Astrocyte (in vitro differentiated cells and primary cell): ENCODE data around the gene ZC3H12C. TPM values are rescaled to one million over a fixed set of nuclear protein-coding genes. Genes with fewer than 3 reads are reported as not detected.

Source experiments
- DNase-seq: peaks from one replicate; pipeline ENCODE4 v3.0.0-alpha.2; 2010; ENCODE audit warnings: low read depth
- FAIRE-seq: peaks from 2 replicates; lab custom pipeline; 2011; peaks lifted over from hg19 to GRCh38; lab: Jason Lieb, UNC
- H2AFZ ChIP-seq: 2 replicates; pipeline ENCODE4 v1.6.0; 2012; ENCODE audit warnings: low read depth, low read length, inconsistent platforms
- H3K27ac ChIP-seq: 2 replicates; pipeline ENCODE4 v1.5.1; 2011; ENCODE audit warnings: low read depth, low read length, inconsistent platforms
- H3K27me3 ChIP-seq: 2 replicates; pipeline ENCODE4 v1.6.0; 2011; ENCODE audit warnings: low read length, inconsistent platforms; ENCODE audit not compliant: insufficient read depth
- H3K36me3 ChIP-seq: 2 replicates; pipeline ENCODE4 v1.5.1; 2011; ENCODE audit warnings: low read length, inconsistent platforms; ENCODE audit not compliant: insufficient read depth
- H3K4me1 ChIP-seq: 2 replicates; pipeline ENCODE4 v1.5.1; 2011; ENCODE audit warnings: low read length, inconsistent platforms; ENCODE audit not compliant: insufficient read depth
- H3K4me2 ChIP-seq: 2 replicates; pipeline ENCODE4 v1.6.0; 2012; ENCODE audit warnings: low read length, inconsistent platforms
- H3K4me3 ChIP-seq: 2 replicates; pipeline ENCODE4 v1.5.1; 2011; ENCODE audit warnings: low read depth, mild to moderate bottlenecking, low read length, inconsistent platforms; ENCODE audit not compliant: insufficient read depth
- H3K79me2 ChIP-seq: 2 replicates; pipeline ENCODE4 v1.6.0; 2012; ENCODE audit warnings: mild to moderate bottlenecking, low read length, inconsistent platforms; ENCODE audit not compliant: insufficient read depth
- H3K9ac ChIP-seq: 2 replicates; pipeline ENCODE4 v1.6.0; 2012; ENCODE audit warnings: mild to moderate bottlenecking, low read length, inconsistent platforms
- H3K9me3 ChIP-seq: 2 replicates; pipeline ENCODE4 v1.5.1; 2012; ENCODE audit warnings: low read depth, mild to moderate bottlenecking, low read length, inconsistent platforms; ENCODE audit not compliant: insufficient read depth
- H4K20me1 ChIP-seq: 2 replicates; pipeline ENCODE4 v1.6.0; 2012; ENCODE audit warnings: low read length, inconsistent platforms; ENCODE audit not compliant: insufficient read depth
- H3K27ac Mint-ChIP-seq: one replicate; pipeline ENCODE4 v1.8.0; 2021; ENCODE audit warnings: mild to moderate bottlenecking, mixed read lengths; ENCODE audit not compliant: unreplicated experiment
- H3K27me3 Mint-ChIP-seq: one replicate; pipeline ENCODE4 v1.8.0; 2021; ENCODE audit warnings: low read depth, mixed read lengths; ENCODE audit not compliant: unreplicated experiment
- H3K36me3 Mint-ChIP-seq: one replicate; pipeline ENCODE4 v1.8.0; 2021; ENCODE audit warnings: low read depth, mixed read lengths; ENCODE audit not compliant: unreplicated experiment
- H3K4me1 Mint-ChIP-seq: one replicate; pipeline ENCODE4 v1.8.0; 2021; ENCODE audit warnings: low read depth, mixed read lengths; ENCODE audit not compliant: unreplicated experiment
- H3K4me3 Mint-ChIP-seq: one replicate; pipeline ENCODE4 v1.8.0; 2021; ENCODE audit warnings: mild to moderate bottlenecking, moderate library complexity, mixed read lengths; ENCODE audit not compliant: unreplicated experiment
- H3K9me3 Mint-ChIP-seq: one replicate; pipeline ENCODE4 v1.8.0; 2021; ENCODE audit warnings: mild to moderate bottlenecking, mixed read lengths; ENCODE audit not compliant: unreplicated experiment
- CTCF ChIP-seq: IDR thresholded peaks from 2 replicates; pipeline ENCODE4 v1.5.1; 2011; ENCODE audit warnings: low read depth, mild to moderate bottlenecking, inconsistent platforms, low read length, moderate library complexity; ENCODE audit not compliant: insufficient read depth
- EZH2 ChIP-seq: IDR thresholded peaks from 2 replicates; pipeline ENCODE4 v1.6.1; 2012; ENCODE audit warnings: mild to moderate bottlenecking, low read length, inconsistent platforms; ENCODE audit not compliant: insufficient read depth
- total RNA-seq: library from RNA; stranded (reverse); gene quantifications from 2 replicates; pipeline ENCODE4 v1.2.1, GENCODE V29; 2021

The ZC3H12C gene
- total RNA-seq, 1 donor from 2014 or later, result 12.0 TPM

- no peak overlapping the region for H3K4me3 Mint-ChIP-seq
- Histone ChIP-seq H3K9me3 (no peaks in the 10 kb centered on the region), H2AFZ (no peak overlapping the region)
Observed at GRCh38 chr11:110046775-110047380, 46.3 kb upstream of the ZC3H12C start.

GRCh38 chr11:110049501-110050200, 43.5 kb upstream of the ZC3H12C start:
- H3K27ac ChIP-seq, result no peak overlapping the region
- H2AFZ ChIP-seq, result no peak overlapping the region
- H3K4me1 ChIP-seq, result no peaks in the 10 kb centered on the region
- no peaks in the 10 kb centered on the region for H3K27me3 Mint-ChIP-seq
- TF ChIP-seq EZH2 (no peak), CTCF (no peak)
- H3K4me1 Mint-ChIP-seq, result no peaks in the 10 kb centered on the region
- no peaks in the 10 kb centered on the region for H3K27me3 ChIP-seq
- H3K9me3 Mint-ChIP-seq, result peaks cover 6% of the 10 kb centered on the region
- H3K9me3 ChIP-seq, result no peaks in the 10 kb centered on the region
- no peak overlapping the region for H3K4me2 ChIP-seq
- H3K36me3 ChIP-seq, result no peaks in the 10 kb centered on the region
- H4K20me1 ChIP-seq, result no peaks in the 10 kb centered on the region
- H3K4me3 ChIP-seq, result no peak overlapping the region
- no peak for FAIRE-seq
- no peaks in the 10 kb centered on the region for H3K79me2 ChIP-seq
- H3K9ac ChIP-seq, result no peak overlapping the region
- no peak overlapping the region for H3K4me3 Mint-ChIP-seq
- H3K27ac Mint-ChIP-seq, result no peak overlapping the region
- no peak for DNase-seq
- H3K36me3 Mint-ChIP-seq, result no peaks in the 10 kb centered on the region

More at GRCh38 chr11:110046775-110047380, 46.3 kb upstream of the ZC3H12C start:
- Histone ChIP-seq H3K27me3 (no peaks in the 10 kb centered on the region), H3K4me1 (no peaks in the 10 kb centered on the region), H3K4me3 (no peak overlapping the region), H3K79me2 (no peaks in the 10 kb centered on the region), H3K27ac (no peak overlapping the region), H3K36me3 (no peaks in the 10 kb centered on the region), H3K9ac (no peak overlapping the region), H3K4me2 (no peak overlapping the region), H4K20me1 (no peaks in the 10 kb centered on the region)
- no peaks in the 10 kb centered on the region for H3K36me3 Mint-ChIP-seq
- H3K27ac Mint-ChIP-seq, result no peak overlapping the region
- H3K27me3 Mint-ChIP-seq, result no peaks in the 10 kb centered on the region
- FAIRE-seq (no peak), DNase-seq (no peak)
- no peaks in the 10 kb centered on the region for H3K4me1 Mint-ChIP-seq
- no peaks in the 10 kb centered on the region for H3K9me3 Mint-ChIP-seq
- no peak for TF ChIP-seq CTCF
- no peak for TF ChIP-seq EZH2

- H3K9ac ChIP-seq, result no peak overlapping the region
- H3K36me3 ChIP-seq, result no peaks in the 10 kb centered on the region
- Mint-ChIP-seq H3K27me3 (no peaks in the 10 kb centered on the region), H3K4me1 (no peaks in the 10 kb centered on the region), H3K4me3 (no peak overlapping the region), H3K9me3 (peaks cover 6% of the 10 kb centered on the region), H3K36me3 (no peaks in the 10 kb centered on the region), H3K27ac (no peak overlapping the region)
- no peaks in the 10 kb centered on the region for H4K20me1 ChIP-seq
- no peaks in the 10 kb centered on the region for H3K79me2 ChIP-seq
- no peaks in the 10 kb centered on the region for H3K4me1 ChIP-seq
- H3K9me3 ChIP-seq, result no peaks in the 10 kb centered on the region
- DNase-seq (no peak), FAIRE-seq (no peak)
- no peak overlapping the region for H3K27ac ChIP-seq
- no peak overlapping the region for H3K4me2 ChIP-seq
- no peak for TF ChIP-seq CTCF
- TF ChIP-seq EZH2, result no peak
- no peak overlapping the region for H3K4me3 ChIP-seq
- no peak overlapping the region for H2AFZ ChIP-seq
- no peaks in the 10 kb centered on the region for H3K27me3 ChIP-seq
Observed at GRCh38 chr11:110050201-110050506, 43.0 kb upstream of the ZC3H12C start.
